NCI-H1092 (cell line): ENCODE data around the gene DVL3.

ENCODE experiments used
- DNase-seq: peaks from one replicate; lab custom pipeline; 2025; lab: John Stamatoyannopoulos, UW

DVL3 gene

GRCh38 chr3:184211297-184211696 lies 56.1 kb downstream of the DVL3 start:
- DNase-seq = no peak

- DNase-seq = no peak
Measured at GRCh38 chr3:184211718-184212117, 56.5 kb downstream of the DVL3 start.

DNA sequence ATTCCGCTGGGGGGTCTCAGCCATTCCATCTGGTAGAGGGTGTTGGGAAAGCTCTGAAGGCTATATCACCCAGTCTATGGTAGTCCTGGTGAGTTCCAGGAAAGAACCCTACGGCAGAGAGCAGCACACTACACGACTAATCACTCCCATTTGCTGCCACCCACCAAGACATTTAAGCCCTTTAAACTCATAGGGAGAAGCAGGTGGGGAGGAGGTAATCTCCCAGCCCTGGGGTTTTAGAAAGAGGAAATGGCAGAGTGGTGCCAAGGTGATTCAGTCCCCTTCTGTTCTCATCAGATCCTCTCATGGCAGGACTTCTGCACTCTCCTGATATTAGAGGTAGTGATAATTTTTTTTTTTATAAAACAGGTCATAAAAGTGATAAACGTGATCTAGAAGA lies 63.6 kb downstream of the DVL3 start:
- DNase-seq = no peak

DNA sequence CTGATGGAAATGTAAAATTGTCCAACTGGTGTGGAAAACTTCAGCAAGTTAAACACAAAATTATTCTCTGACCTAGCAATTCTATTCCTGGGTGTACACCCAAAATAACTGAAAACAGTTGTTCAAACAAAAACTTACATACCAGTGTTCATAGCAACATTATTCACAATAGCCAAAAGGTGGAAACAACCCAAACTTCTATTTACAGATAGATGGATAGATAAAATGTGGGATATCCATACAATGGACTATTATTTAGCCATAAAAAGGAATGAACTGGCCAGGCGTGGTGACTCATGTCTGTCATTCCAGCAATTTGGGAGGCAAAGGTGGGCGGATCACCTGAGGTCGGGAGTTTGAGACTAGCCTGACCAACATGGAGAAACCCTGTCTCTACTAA lies 67.3 kb downstream of the DVL3 start:
- no peak for DNase-seq
